Endometrial microvascular endothelial cells (primary cell): ENCODE results near the gene C10orf90. TPM values are rescaled to one million over a fixed set of nuclear protein-coding genes. Genes with fewer than 3 reads are reported as not detected.

Experiments used
- in situ Hi-C: cut with HindIII; loops from 2 replicates; pipeline ENCODE4 v1.10.0; 2017; ENCODE audit warnings: low sequenced_read_pairs, low pct_unique_long_range_greater_than_20kb; ENCODE audit errors: inconsistent ontology term
- total RNA-seq: library from RNA; depleted of rRNA; stranded (reverse); fragments of >200 nt; gene quantifications from one replicate; pipeline ENCODE4 v1.2.3, GENCODE V29; 2015; ENCODE audit errors: inconsistent ontology term

The C10orf90 gene
- total RNA-seq, 1 donor from 2014 or later: not detected

GRCh38 chr10:126423732-126424491 is 246.6 kb downstream of the C10orf90 start:
- in situ Hi-C loops: no loop called here

- in situ Hi-C loops: no loop called here
These were observed 247.9 kb downstream of the C10orf90 start for GRCh38 chr10:126422567-126422966.

GRCh38 chr10:126421756-126422256 is 248.7 kb downstream of the C10orf90 start:
- in situ Hi-C loops: no loop called here

- in situ Hi-C loops: no loop called here
These were observed 249.8 kb downstream of the C10orf90 start for GRCh38 chr10:126420567-126421300.

- in situ Hi-C loops: no loop called here
These were observed 253.2 kb downstream of the C10orf90 start for GRCh38 chr10:126417220-126417825.

- in situ Hi-C loops: no loop called here
These were observed 260.7 kb downstream of the C10orf90 start for GRCh38 chr10:126409821-126410220.

GRCh38 chr10:126408953-126409641 is 261.4 kb downstream of the C10orf90 start:
- in situ Hi-C loops: no loop called here

GRCh38 chr10:126407831-126408230 is 262.7 kb downstream of the C10orf90 start:
- in situ Hi-C loops: no loop called here

GRCh38 chr10:126405239-126405775 is 265.2 kb downstream of the C10orf90 start:
- in situ Hi-C loops: no loop called here

- in situ Hi-C loops: no loop called here
These were observed 267.5 kb downstream of the C10orf90 start for GRCh38 chr10:126402721-126403695.

GRCh38 chr10:126400641-126401040 is 269.9 kb downstream of the C10orf90 start:
- in situ Hi-C loops: no loop called here

- in situ Hi-C loops: no loop called here
These were observed 271.6 kb downstream of the C10orf90 start for GRCh38 chr10:126398924-126399323.

GRCh38 chr10:126398383-126398743 is 272.1 kb downstream of the C10orf90 start:
- in situ Hi-C loops: no loop called here

- in situ Hi-C loops: no loop called here
These were observed 272.7 kb downstream of the C10orf90 start for GRCh38 chr10:126397640-126398382.

GRCh38 chr10:126397156-126397555 is 273.3 kb downstream of the C10orf90 start:
- in situ Hi-C loops: no loop called here

GRCh38 chr10:126394948-126395347 is 275.5 kb downstream of the C10orf90 start:
- in situ Hi-C loops: no loop called here

- in situ Hi-C loops: no loop called here
These were observed 277.4 kb downstream of the C10orf90 start for GRCh38 chr10:126393076-126393475.
